ENCODE measurements around the gene KDM3B. TPM values are rescaled to one million over a fixed set of nuclear protein-coding genes. Genes with fewer than 3 reads are reported as not detected.
A peak's percentile ranks its signal among the peaks of the same experiment; 100 is the strongest.

The KDM3B gene
- total and polyA plus RNA-seq, 2 experiments from 2014 or later, result 25.8 to 86.6 TPM

- no peak for TF ChIP-seq REST (IDR thresholded peaks at IDR 0.05; ENCODE audit: unreplicated experiment)
Measured at GRCh38 chr5:138464008-138464387, 111.5 kb downstream of the KDM3B start (continued).

GRCh38 chr5:138464388-138465260 is 112.1 kb downstream of the KDM3B start:
- H3K4me1 ChIP-seq (ENCODE audit: insufficient read depth), result no peaks in the 10 kb centered on the region

More at GRCh38 chr5:138464388-138465260, 112.1 kb downstream of the KDM3B start:
- Histone ChIP-seq H3K79me2 (replicated peaks; ENCODE audit: insufficient read depth) (no peaks in the 10 kb centered on the region), H3K27me3 (ENCODE audit: insufficient read depth) (peaks cover 26% of the 10 kb centered on the region), H3K4me3 (peak overlapping the region; percentile 94), H3K27ac (ENCODE audit: low read depth) (peak overlapping the region; percentile 95), H3F3A (replicated peaks; ENCODE audit: low read depth) (peaks cover 9% of the 10 kb centered on the region), H3K4me2 (peak overlapping the region; percentile 96), H2AFZ (peak overlapping the region; percentile 82), H4K20me1 (replicated peaks; ENCODE audit: insufficient read depth) (peaks cover 14% of the 10 kb centered on the region; the same call in 1 of the 2 replicates), H3K36me3 (ENCODE audit: insufficient read depth) (0 out of 2 replicates have a peak, but pooled peaks cover 3% of the 10 kb centered on the region), H3K9me2 (ENCODE audit: insufficient read depth) (no peaks in the 10 kb centered on the region)
- Mint-ChIP-seq H3K27me3 (ENCODE audit: insufficient read depth, low read depth, poor library complexity) (peaks cover 38% of the 10 kb centered on the region), H3K9me3 (peaks cover 11% of the 10 kb centered on the region; the same call in 2 of the 3 replicates), H3K4me1 (peaks cover 35% of the 10 kb centered on the region), H3K4me3 (peak overlapping the region; percentile 84), H3K36me3 (ENCODE audit: low read depth) (peaks cover 28% of the 10 kb centered on the region), H3K27ac (peak overlapping the region; percentile 78)
- ATAC-seq (peak; percentile 41), DNase-seq (ENCODE audit: low spot score) (peak; percentile 100)
- TF ChIP-seq CTCF (conservative IDR thresholded peaks at IDR 0.05; ENCODE audit: low read depth in 2 of 2) (peak in 1 of 2 experiments; percentile 15; a peak in 1 of 4 replicates), STAT1 (IDR thresholded peaks at IDR 0.05; ENCODE audit: unreplicated experiment) (no peak), ETS1 (IDR thresholded peaks at IDR 0.05) (no peak)

All from GM23338 (cell line).